GM23248 (cell line): Measurements from ENCODE around the gene PLAAT1.

Source experiments
- EZH2 ChIP-seq: fragments of 200-600 bp; sonication (generic); IDR thresholded peaks from 2 replicates; pipeline ENCODE4 v1.6.1; 2018; ENCODE audit warnings: antibody characterized with exemption, mild to moderate bottlenecking; ENCODE audit not compliant: insufficient read depth, poor library complexity, severe bottlenecking
- EZH2phosphoT487 ChIP-seq: fragments of 200-600 bp; sonication (generic); IDR thresholded peaks from 2 replicates; pipeline ENCODE4 v1.6.1; 2018; ENCODE audit warnings: antibody characterized with exemption, moderate library complexity, mild to moderate bottlenecking, low read depth; ENCODE audit not compliant: insufficient read depth

DNA sequence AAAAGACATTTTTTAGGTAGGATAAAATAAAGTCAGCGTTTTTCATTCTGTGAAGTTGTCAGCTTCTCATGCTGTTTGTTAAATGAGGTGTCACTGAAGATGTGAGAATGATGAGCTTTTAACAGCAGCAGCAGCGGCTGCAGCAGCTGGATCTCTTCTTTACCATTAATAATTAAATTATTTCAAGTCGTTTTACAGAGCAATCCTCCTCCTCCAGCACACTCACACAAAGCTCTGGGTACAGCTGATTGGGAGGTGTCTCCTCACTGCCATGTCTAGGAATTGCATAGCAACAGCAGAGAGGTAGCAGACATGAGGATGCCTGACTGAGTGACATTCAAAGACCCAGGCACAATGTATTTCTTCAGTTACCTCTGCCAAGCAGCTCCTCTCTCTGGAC, 46.7 kb upstream of the PLAAT1 start:
- no peak for TF ChIP-seq EZH2
- TF ChIP-seq EZH2phosphoT487: no peak
